ENCODE measurements around the gene IGHMBP2.
A peak's percentile ranks its signal among the peaks of the same experiment; 100 is the strongest.
"Not testable (repeated sequence)": the region's sequence is repeated elsewhere in the genome, so short reads cannot be mapped to it uniquely, and the experiment has no call there.

The IGHMBP2 gene

DNA sequence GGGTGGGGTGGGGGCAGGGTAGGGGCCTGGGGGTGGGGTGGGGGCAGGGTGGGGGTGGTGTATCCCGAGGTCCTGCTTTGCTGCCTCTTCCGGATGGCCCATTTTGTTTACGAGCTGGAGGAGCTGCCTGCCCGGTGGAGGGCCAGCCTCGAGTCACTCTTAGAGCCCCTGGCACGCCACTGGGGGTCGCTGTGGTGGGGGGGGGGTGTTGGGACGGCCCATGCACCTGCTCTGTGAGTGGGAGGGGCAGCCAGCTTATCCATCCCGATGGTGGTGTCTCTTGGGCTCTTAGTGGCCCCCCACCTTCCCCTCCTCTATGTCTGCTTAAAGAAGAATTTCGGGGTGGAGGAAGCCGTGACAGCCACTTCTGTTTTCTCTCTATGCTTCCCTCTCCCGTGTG is 52.5 kb downstream of the IGHMBP2 start:
- no peak for DNase-seq (ENCODE audit: low read depth, low spot score)
- no peak overlapping the region for H3K4me3 ChIP-seq (ENCODE audit: low read length)

DNA sequence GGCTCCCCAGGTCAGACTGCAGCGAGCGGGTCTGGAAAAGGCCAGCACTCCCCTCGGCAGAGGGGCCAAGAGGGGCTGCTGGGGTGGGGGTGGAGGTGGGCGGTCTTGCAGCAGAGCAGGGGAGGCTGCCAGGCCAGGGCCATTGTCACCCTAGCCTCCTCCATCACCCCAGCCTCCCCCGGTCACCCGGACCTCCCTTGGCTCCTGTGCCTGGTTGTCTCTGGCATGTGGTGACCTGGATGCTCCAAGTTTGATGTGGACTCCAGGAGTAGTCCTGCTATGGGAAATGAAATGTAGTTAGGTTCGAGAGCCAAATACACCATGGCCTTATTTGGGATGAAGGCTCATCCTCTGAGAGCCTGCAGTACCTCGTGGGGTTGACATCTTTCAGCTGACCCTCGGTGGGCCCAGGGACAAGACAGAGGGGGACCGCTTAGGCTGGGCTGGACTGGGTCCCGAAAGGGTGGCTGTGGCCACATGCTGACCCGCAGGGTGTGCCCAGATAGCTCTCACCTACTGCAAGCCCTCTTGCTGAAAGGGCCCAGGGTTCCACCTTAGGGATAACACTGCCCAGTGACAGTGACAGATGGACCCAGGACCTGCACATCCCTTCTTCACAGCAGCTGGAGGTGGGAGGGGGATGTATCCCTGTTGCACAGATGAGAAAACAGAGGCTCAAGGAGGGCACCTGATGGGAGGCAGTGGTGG is 53.0 kb downstream of the IGHMBP2 start:
- DNase-seq (ENCODE audit: low read depth, low spot score) = no peak
- H3K4me3 ChIP-seq (ENCODE audit: low read length) = no peak overlapping the region

DNA sequence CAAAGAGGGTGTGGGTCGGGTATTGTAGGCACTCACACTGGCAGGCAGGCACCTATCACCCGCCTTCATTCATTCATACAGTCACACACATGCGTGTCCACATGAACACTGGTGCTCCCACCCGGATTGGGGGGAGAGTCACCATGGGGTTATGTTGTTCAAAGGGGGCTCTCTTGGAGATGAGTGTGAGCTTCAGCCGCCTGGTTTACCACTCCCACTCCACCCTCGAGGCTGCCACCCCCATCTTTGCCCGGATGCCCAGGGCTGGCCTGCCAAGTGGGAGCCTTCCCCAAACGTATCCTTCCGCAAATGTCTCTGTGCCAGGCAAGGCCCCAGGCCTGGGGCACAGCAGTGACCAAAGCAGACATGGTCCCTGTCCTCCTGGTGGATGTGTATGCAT is 54.5 kb downstream of the IGHMBP2 start:
- no peak overlapping the region for H3K4me3 ChIP-seq (ENCODE audit: low read length)
- no peak for DNase-seq (ENCODE audit: low read depth, low spot score)

DNA sequence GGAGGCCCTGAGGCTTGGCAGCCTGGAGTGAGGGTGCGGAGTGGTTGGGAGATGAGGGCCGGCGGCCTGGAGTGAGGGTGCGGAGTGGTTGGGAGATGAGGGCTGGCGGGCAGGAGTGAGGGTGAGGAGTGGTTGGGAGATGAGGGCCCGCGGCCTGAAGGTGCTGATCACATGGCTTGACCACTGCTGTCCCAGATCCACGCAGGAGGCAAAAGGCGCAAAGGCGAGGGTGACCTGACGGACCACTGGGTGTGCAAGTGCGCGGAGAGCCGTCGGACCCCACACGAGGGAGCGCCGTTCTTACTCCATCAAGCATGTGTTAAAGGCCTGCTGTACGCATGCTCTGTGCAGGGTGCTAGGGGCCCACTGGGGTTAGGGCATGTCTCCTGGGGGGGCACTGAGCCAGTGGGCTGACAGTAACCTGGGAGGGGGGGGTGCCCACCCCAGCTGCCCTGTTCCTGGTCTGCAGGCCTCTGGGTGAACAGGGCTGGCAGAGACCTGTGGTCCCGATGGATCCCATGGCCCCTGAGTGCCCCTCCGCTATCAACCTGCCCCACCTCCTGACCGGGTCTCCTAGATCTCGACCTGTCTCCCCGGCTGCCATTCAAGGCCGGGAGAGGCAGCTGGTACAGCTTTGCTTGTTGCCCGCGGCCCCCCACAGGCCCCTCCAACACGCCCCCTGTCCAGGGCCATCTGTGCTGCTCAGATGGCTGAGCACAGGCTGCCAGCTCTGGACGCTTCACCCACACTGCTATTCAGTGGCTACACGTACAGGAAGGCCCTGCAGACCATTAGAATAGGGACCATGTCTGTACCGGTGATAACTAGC is 56.0 kb downstream of the IGHMBP2 start:
- H3K4me3 ChIP-seq (ENCODE audit: low read length) = no peak overlapping the region
- no peak for DNase-seq (ENCODE audit: low read depth, low spot score)

DNA sequence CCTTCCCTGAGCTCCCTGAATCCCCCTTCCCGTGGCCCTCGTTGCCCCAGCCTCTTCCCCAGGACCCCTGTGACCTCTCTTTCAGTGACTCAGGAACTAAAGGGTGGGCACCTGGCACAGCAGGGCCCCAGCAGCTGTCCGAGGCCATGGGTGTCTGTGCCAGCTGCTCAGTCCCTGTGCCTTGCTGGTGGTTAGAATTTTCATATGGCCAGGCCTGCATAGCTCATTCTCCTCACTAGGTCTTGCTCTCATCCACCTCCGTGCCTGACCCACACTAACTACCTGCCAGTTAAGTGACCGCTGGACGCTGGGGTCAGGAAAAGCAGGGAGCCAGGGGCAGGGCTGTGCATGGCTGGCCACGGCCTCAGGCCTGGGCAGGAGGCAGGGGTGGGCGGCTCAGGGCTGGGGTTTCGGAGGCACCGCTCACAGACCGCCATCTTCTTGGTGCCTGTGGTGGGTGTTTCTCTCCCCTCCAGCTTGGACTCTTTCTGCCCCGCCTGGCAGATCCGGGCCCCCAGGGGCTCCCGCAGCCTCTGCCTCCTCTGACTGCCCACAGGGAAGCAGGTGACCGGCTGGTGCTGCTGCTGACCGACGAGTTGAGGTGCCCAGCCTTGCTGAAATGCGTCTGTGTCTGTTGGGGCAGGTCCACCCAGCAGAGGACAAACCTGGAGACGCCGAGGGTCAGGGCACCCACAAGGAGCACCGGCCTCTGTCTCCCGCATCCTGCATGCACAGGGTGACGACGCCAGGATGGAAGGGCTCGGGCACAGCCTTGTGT is 56.8 kb downstream of the IGHMBP2 start:
- no peak for DNase-seq (ENCODE audit: low read depth, low spot score)
- no peak overlapping the region for H3K4me3 ChIP-seq (ENCODE audit: low read length)

DNA sequence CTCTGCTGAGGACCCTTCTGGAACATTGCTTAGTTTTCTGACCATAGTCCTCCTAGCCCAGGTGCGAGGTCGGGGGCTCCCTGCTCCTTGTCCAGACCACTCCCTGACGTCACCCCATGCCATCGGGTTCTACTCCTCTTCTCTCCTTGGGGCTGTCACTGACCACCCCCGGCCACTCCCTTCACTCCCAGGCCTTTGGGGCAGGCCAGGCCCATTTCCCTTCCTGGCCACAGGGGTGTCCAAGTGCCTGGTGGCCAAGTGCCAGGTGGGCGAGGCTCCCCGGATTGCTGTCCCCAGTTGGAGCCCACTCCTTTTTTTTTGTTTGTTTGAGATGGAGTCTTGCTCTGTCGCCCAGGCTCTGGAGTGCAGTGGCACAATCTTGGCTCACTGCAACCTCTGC is 57.6 kb downstream of the IGHMBP2 start:
- no peak for DNase-seq (ENCODE audit: low read depth, low spot score)

DNA sequence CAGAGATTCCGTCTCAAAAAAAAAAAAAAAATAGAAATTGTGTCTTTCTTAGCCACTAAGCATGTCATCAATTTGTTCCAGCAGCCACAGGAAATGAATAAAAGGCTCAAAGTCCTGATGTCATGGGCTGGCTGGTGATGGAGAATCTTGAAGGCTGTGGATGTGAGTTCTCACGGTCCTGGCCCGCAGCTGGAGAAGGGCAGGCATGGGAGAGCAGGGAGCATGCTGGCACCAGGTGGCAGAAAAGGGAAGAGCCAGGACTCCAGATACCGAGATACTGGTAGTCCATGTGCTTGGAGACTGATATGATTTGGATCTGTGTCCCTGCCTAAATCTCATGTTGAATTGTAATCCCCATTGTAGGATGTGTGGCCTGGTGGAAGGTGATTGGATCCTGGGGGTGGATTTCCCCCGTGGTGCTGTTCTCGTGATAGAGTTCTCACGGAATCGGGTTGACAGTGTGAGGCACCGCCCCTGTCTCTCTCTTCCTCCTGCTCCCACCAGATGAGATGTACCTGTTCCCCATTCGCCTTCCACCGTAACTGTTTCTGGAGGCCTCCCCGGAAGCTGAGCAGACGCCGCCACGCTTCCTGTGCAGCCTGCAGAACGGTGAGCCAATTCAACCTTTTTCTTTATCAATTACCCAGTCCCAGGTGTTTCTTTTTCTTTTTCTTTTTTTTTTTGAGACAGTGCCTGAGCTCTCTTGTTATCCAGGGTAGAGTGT is 59.0 kb downstream of the IGHMBP2 start:
- DNase-seq (ENCODE audit: low read depth, low spot score) = peak; percentile 73
- H3K4me3 ChIP-seq (ENCODE audit: low read length) = peak overlapping the region; percentile 49

More for the DNA sequence above, 57.6 kb downstream of the IGHMBP2 start:
- H3K4me3 ChIP-seq (ENCODE audit: low read length) = no peak overlapping the region

DNA sequence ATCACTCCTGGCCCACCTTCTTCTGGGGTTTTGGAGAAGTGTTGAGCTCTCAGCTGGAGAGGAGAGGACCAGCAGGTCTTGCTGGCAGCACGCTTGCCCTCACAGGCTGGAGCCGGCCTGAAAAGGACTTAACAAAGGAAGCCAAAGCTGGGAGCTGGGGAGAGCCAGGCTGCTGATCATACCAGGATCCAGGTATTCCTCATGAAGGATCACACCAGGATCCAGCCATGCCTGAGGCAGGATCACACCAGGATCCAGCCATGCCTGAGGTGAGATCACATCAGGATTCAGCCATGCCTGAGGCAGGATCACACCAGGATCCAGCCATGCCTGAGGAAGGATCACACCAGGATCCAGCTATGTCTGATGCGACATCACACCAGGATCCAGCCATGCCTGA is 60.1 kb downstream of the IGHMBP2 start:
- H3K4me3 ChIP-seq (ENCODE audit: low read length) = peak overlapping the region; percentile 49
- DNase-seq (ENCODE audit: low read depth, low spot score) = no peak

DNA sequence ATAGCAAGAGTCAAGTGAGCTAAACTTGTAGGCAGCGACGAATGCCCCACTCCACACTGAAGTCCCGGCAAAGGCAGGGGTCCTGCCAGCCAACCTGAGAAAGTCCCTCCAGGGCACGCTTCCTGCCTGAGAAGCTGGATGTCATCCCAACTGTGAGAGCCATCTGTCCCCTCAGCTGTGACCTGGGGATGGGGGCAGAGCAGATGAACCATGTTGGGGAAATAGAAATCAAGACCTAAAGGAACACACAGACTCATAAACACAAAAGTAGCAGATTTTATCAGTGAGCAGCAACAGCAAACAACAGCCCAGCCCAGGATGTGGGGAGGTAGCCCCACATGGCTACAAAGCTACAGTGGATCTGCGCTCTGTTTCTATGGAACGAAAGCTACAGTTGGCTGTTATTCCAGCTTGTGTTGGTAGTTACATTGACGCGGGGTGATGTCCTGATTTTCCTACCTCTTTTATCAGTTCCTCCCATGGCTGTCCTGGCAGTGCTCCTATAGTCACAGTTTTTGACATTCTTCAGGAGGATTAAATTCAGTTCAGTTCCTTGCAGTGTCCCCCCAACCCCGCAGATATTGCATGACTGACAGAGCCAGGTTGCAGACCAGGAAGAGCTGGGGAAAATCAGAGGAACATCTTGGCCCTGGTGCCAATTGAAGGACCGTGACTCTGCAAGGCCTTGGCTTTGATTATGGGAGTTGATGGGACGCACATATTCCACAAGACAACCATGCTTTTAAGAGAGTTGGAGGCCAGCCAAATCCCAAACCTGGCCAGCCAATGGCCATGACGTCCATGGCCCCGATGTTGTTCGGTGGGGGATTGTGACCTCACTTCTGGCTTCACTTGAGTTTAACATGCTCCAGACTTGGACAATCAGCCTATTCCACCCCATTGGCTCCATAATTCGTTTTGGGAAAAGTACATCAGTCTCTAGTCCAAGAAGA is 62.5 kb downstream of the IGHMBP2 start:
- peak overlapping the region; percentile 18 for H3K4me3 ChIP-seq (ENCODE audit: low read length)
- DNase-seq (ENCODE audit: low read depth, low spot score) = peak; percentile 80

DNA sequence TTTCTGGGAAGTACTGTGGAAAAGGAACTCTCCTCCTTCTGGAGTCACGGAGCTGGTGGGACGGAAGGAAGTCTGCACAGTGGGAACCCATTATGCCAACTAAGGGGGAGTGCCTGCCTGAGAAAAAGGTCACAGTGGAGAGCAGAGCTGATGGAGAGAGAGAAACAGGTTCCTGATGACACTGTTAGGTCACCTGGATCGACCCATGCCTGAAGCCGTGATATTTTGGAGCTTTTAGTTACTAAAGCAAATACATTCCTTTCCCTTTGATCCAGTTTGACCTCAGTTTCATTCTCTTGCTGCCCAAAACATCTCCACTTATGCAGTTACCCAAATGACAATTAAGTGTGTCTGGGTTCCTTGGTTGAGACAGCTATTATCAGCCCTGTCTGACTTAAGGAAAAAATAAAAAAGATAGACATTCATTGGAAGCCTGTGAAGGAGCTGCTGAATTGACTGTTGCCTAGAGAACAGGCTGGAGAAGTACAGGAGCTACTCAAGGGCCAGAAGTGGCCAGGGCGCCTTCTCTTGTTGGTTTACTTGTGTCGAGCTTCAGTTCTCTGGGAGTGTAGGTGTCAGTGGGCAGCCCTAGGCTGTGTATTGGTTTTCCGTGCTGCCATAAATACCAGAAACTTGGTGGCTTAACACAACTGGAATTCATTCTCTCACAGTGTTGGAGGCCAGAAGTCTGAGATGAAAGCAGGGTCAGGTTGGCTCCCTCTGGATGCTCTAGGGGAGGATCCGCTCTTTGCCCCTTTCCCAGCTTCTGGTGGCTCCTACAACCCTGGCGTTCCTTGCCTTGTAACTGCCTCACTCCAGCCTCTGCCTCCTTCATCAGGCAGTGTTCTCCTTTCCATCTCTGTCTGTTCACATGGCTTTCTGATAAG is 63.4 kb downstream of the IGHMBP2 start:
- DNase-seq (ENCODE audit: low read depth, low spot score) = no peak

DNA sequence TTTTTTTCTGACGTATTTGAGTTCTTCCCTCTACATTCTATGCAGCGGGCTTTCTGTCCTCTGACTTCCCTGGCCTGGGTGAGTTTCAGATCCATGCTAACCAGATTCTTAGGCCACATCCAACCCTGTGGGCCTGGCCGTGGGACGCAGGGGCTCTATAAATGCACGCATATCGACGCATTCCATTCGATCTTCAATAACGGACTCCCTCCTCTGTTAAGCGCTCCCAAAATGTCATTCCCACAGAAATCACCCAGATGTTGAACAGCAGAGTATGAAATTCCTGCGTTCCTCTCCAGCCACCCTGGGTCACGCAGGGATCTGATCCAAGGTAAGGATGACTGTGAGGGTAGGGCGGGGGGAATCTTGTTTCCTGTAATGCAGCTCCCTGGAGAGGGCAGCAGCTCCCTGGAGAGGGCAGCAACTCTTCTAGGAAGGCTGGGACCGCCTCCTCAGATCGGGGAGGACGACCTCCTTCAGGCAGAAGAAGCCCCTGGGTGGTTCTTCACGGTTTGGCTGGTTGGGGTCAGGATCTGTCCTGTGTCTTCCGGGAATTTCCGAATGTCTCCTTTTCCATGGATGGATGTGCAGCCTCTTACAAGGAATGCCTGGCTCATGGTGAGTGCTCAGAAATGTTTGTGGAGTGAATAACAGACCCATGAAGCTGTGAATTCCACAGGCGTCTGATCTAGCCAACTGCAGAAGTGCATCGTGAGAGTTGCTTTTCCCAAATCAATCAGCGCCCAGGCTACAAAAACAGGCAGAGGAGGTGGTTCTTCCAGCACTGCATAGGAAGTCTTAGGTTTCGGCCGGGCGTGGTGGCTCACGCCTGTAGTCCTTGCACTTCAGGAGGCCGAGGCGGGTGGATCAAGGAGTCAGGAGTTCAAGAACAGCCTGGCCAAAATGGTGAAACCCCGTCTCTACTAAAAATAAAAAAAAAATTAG is 64.9 kb downstream of the IGHMBP2 start:
- no peak for DNase-seq (ENCODE audit: low read depth, low spot score)

More for the DNA sequence above, 63.4 kb downstream of the IGHMBP2 start:
- no peak overlapping the region for H3K4me3 ChIP-seq (ENCODE audit: low read length)

DNA sequence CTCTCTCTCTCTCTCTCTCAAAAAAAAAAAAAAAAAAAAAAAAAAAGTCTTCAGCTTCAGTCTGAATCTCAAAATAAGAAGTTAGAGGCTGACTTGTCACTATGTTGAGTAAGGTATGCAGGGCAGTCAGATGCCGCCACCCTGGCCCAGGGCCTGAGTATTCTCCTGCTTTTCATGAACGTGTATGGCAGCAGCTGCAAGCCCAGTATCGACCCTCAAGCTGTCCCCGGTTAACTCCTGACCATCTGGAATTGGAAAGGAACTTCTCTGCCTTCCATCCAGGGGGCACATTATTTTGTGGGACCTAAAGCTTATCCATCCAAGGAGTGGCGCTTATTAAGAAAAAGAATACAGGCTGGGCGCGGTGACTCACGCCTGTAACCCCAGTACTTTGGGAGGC is 65.7 kb downstream of the IGHMBP2 start:
- no peak overlapping the region for H3K4me3 ChIP-seq (ENCODE audit: low read length)
- no peak for DNase-seq (ENCODE audit: low read depth, low spot score)

More for the DNA sequence above, 64.9 kb downstream of the IGHMBP2 start:
- no peak overlapping the region for H3K4me3 ChIP-seq (ENCODE audit: low read length)

DNA sequence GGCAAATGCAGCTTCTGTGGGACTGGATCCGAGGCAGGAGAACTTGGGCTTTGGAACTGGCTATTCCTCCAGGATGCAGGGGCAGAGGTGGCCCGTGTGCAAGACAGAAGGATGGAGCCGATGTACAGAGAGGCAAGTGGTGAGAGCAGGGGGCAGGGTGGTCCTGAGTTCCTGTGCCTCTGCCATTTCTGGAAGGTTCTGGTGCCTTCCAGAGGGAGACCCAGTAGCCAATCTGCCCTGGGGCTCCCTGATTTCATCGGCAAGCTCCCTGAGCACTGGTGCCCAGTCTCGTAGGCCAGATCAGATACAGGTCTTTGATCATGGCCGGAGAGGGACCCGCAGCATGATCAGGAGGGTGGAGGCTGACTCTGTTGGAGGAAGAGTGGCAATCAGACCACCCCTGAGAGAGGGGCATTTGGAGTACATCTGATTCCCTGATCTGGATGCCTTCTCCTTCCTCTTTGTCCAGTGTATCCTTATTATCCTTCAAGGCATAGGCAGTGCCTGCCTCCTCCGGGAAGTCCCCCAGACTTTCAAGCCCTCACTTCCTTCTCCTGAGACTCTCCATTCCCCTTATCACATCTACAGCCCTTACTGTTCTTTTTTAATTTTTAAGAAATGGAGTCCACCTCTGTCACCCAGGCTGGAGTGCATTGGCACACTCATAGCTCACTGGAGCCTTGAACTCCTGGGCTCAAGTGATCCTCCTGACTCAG is 67.4 kb downstream of the IGHMBP2 start:
- no peak overlapping the region for H3K4me3 ChIP-seq (ENCODE audit: low read length)
- no peak for DNase-seq (ENCODE audit: low read depth, low spot score)

DNA sequence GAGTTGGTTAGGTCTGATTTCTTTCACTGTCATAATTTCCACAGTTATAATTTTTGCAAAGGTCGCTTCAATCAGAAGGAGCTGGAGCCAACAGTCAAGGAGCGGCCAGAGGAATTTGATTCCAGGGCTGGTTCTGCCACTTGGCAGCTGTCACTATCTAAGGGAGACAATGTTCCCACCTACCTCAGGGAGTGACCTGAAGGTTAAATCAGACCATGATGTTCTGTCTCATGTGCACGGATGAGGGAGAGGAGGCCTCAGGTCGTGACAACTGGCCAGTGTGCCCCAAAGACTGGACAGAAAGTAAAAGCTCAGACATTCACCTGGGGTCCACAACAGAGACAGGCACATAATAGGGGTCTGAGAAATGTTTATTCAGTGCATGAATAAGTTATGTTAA is 69.5 kb downstream of the IGHMBP2 start:
- DNase-seq (ENCODE audit: low read depth, low spot score) = no peak
- H3K4me3 ChIP-seq (ENCODE audit: low read length) = no peak overlapping the region

DNA sequence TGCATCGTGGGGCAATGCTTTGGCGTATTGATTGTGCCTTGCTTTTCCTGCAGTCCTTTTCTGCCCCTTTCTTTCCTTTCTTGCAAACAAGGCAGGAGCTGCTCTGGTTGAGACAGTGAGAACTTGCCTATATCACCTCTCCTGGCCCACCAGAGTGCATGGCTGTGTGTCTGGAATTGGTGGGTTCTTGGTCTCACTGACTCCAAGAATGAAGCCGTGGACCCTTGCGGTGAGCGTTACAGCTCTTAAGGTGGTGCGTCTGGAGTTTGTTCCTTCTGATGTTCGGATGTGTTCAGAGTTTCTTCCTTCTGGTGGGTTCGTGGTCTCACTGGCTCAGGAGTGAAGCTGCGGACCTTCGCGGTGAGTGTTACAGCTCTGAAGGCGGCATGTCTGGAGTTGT is 70.0 kb downstream of the IGHMBP2 start:
- not testable (repeated sequence) for DNase-seq (ENCODE audit: low read depth, low spot score); H3K4me3 ChIP-seq (ENCODE audit: low read length)
